Upper lobe of left lung (tissue), 6 donors: ENCODE results near the gene ASCC1. TPM values are rescaled to one million over a fixed set of nuclear protein-coding genes. Genes with fewer than 3 reads are reported as not detected.

Source experiments
- ATAC-seq, 2 donors: fragments of 200-7000 bp; cut with Tn5 transposase; one replicate each; pipeline ENCODE4 v1.9.1; 2022; ENCODE audit warnings: mild to moderate bottlenecking in 2 of 2, moderate library complexity in 2 of 2; ENCODE audit not compliant: low FRiP score in 2 of 2
- DNase-seq, 2 donors: peaks; one replicate each; pipeline ENCODE4 v3.0.0-alpha.2; 2019 to 2020
- H3K27ac ChIP-seq, 4 donors: fragments of 200-600 bp; sonication (generic); one replicate each; pipeline ENCODE4 v1.5.1; 2016 to 2019
- H3K27me3 ChIP-seq, 4 donors: fragments of 200-600 bp; sonication (generic); one replicate each; pipeline ENCODE4 v1.5.1; 2017 to 2019
- H3K36me3 ChIP-seq, 4 donors: fragments of 200-600 bp; sonication (generic); one replicate each; pipeline ENCODE4 v1.5.1; 2016 to 2019
- H3K4me1 ChIP-seq, 4 donors: fragments of 200-600 bp; sonication (generic); one replicate each; pipeline ENCODE4 v1.5.1; 2018 to 2019
- H3K4me3 ChIP-seq, 4 donors: fragments of 200-600 bp; sonication (generic); one replicate each; pipeline ENCODE4 v1.5.1; 2017 to 2019; ENCODE audit warnings: mild to moderate bottlenecking in 2 of 4, moderate library complexity in 1 of 4
- H3K9me3 ChIP-seq, 4 donors: fragments of 200-600 bp; sonication (generic); one replicate each; pipeline ENCODE4 v1.5.1; 2018 to 2019
- CTCF ChIP-seq, 6 experiments: fragments of 450-650 bp in 4 of 6; fragments of 200-600 bp in 2 of 6; sonication (generic) in 2 of 6; IDR thresholded peaks; one replicate each; pipeline ENCODE4 v1.5.1; 2016 to 2019; ENCODE audit warnings: antibody characterized with exemption in 6 of 6
- EP300 ChIP-seq, 4 donors: sonication (generic); formaldehyde crosslinking; IDR thresholded peaks; one replicate each; pipeline ENCODE4 v1.5.1; 2017; ENCODE audit warnings: antibody characterized with exemption in 4 of 4, control low read depth in 2 of 4
- POLR2A ChIP-seq, 4 donors: fragments of 450-650 bp; IDR thresholded peaks; one replicate each; pipeline ENCODE4 v1.5.1; 2016 to 2017; ENCODE audit warnings: antibody characterized with exemption in 4 of 4, mild to moderate bottlenecking in 2 of 4
- POLR2AphosphoS5 ChIP-seq, 2 donors: sonication (generic); formaldehyde crosslinking; IDR thresholded peaks; one replicate each; pipeline ENCODE4 v1.5.1; 2017; ENCODE audit warnings: antibody characterized with exemption in 2 of 2
- WGBS, 2 donors: methylation state at CpG; one replicate each; pipeline ENCODE4 v1.1.5; 2017 to 2018; 5-methylcytosine and 5-hydroxymethylcytosine counted together
- total RNA-seq, 6 donors: library from RNA; depleted of rRNA in 4 of 6; stranded (reverse); fragments of >200 nt in 4 of 6; gene quantifications; one replicate each; pipeline versions ENCODE4 v1.1.0 to v1.2.1, GENCODE V29; 2016 to 2021
- donor health status: DM: no; HTN: no; CAD: no; lungs with moderate emphysema.
- donor health status: DM: no; HTN: yes; CAD: no; lungs with severe emphysema.

Gene ASCC1
- total RNA-seq, 6 donors from 2014 or later = 20.4 to 40.7 (median 24.4) TPM

- ATAC-seq (no peak), DNase-seq (no peak)
- no peak overlapping the region for H3K27ac ChIP-seq
- peaks cover 0 to 77% (median 35%) of the 10 kb centered on the region in 4 donors for H3K36me3 ChIP-seq
- no peaks in the 10 kb centered on the region for H3K9me3 ChIP-seq
- no peak for TF ChIP-seq POLR2AphosphoS5 (IDR thresholded peaks at IDR 0.05)
- H3K4me3 ChIP-seq = no peak overlapping the region
- no peaks in the 10 kb centered on the region for H3K4me1 ChIP-seq
- no peaks in the 10 kb centered on the region for H3K27me3 ChIP-seq
- 92 to 93% methylated on average over 3 of the region's 3 CpGs for WGBS, 2 donors
Measured at GRCh38 chr10:72200883-72201282, 15.2 kb downstream of the ASCC1 start.

GRCh38 chr10:72194949-72195348 is 21.1 kb downstream of the ASCC1 start:
- Histone ChIP-seq H3K27ac (no peak overlapping the region), H3K36me3 (peaks cover 0 to 57% (median 16%) of the 10 kb centered on the region in 4 donors), H3K9me3 (no peaks in the 10 kb centered on the region), H3K27me3 (no peaks in the 10 kb centered on the region), H3K4me1 (no peaks in the 10 kb centered on the region), H3K4me3 (no peak overlapping the region)
- TF ChIP-seq EP300 (IDR thresholded peaks at IDR 0.05) (no peak), POLR2A (IDR thresholded peaks at IDR 0.05) (no peak), POLR2AphosphoS5 (IDR thresholded peaks at IDR 0.05) (no peak), CTCF (IDR thresholded peaks at IDR 0.05) (no peak)
- DNase-seq (no peak), ATAC-seq (no peak)
- WGBS, 2 donors = 87 to 93% methylated on average over 2 of the region's 2 CpGs

DNA sequence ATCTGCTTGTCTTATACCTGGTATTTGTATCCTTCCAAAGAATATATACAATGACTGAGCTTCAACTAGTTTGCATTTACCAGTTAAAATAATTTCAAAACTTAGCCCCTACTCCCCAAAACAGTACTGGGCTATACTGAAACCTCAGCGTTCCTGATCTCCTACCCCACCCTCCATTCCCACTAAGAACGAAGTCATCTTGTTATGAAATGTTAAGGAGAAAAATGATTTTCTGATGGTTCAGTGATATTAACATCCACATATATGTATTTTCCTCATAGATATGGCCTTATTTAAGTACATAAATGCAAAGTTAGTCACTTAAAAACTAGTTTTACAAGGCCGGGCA is 29.1 kb downstream of the ASCC1 start:
- peaks cover 0 to 19% (median 0%) of the 10 kb centered on the region in 4 donors for H3K36me3 ChIP-seq
- H3K4me1 ChIP-seq = peaks cover 4 to 11% (median 6%) of the 10 kb centered on the region in 4 donors
- H3K27ac ChIP-seq = peak overlapping the region; percentile 74 to 91 (median 81)
- no peak for TF ChIP-seq POLR2AphosphoS5 (IDR thresholded peaks at IDR 0.05)
- TF ChIP-seq POLR2A (IDR thresholded peaks at IDR 0.05) = no peak
- ATAC-seq (peak in 1 of 2 donors; percentile 59), DNase-seq (no peak)
- H3K9me3 ChIP-seq = no peaks in the 10 kb centered on the region
- H3K4me3 ChIP-seq = peak overlapping the region in 1 of 4 donors; percentile 1
- WGBS, 2 donors = 77 to 80% methylated on average over 3 of the region's 3 CpGs
- H3K27me3 ChIP-seq = no peaks in the 10 kb centered on the region

GRCh38 chr10:72186258-72186981 is 29.7 kb downstream of the ASCC1 start:
- Histone ChIP-seq H3K9me3 (no peaks in the 10 kb centered on the region), H3K27ac (peak overlapping the region; percentile 74 to 91 (median 81)), H3K27me3 (no peaks in the 10 kb centered on the region), H3K4me1 (peaks cover 4 to 11% (median 6%) of the 10 kb centered on the region in 4 donors), H3K36me3 (peaks cover 0 to 23% (median 0%) of the 10 kb centered on the region in 4 donors), H3K4me3 (peak overlapping the region in 1 of 4 donors; percentile 1)
- DNase-seq (peak in 1 of 2 donors; percentile 35), ATAC-seq (peak; percentile 72 to 97)
- TF ChIP-seq EP300 (IDR thresholded peaks at IDR 0.05) (peak in 2 of 4 donors; percentile 21 to 35), POLR2AphosphoS5 (IDR thresholded peaks at IDR 0.05) (peak in 1 of 2 donors; percentile 73), POLR2A (IDR thresholded peaks at IDR 0.05) (no peak)
- WGBS, 2 donors = 28 to 43% methylated on average over 7 of the region's 7 CpGs

- ATAC-seq = no peak
- Histone ChIP-seq H3K9me3 (no peaks in the 10 kb centered on the region), H3K36me3 (peaks cover 0 to 17% (median 0%) of the 10 kb centered on the region in 4 donors), H3K4me1 (peaks cover 4 to 11% (median 6%) of the 10 kb centered on the region in 4 donors), H3K4me3 (no peak overlapping the region), H3K27me3 (no peaks in the 10 kb centered on the region), H3K27ac (no peak overlapping the region)
- 89 to 99% methylated on average over 2 of the region's 2 CpGs for WGBS, 2 donors
- no peak for DNase-seq
- no peak for TF ChIP-seq POLR2A (IDR thresholded peaks at IDR 0.05)
- no peak for TF ChIP-seq EP300 (IDR thresholded peaks at IDR 0.05)
- no peak for TF ChIP-seq POLR2AphosphoS5 (IDR thresholded peaks at IDR 0.05)
- no peak for TF ChIP-seq CTCF (IDR thresholded peaks at IDR 0.05)
Measured at GRCh38 chr10:72184156-72184555, 31.9 kb downstream of the ASCC1 start.

DNA sequence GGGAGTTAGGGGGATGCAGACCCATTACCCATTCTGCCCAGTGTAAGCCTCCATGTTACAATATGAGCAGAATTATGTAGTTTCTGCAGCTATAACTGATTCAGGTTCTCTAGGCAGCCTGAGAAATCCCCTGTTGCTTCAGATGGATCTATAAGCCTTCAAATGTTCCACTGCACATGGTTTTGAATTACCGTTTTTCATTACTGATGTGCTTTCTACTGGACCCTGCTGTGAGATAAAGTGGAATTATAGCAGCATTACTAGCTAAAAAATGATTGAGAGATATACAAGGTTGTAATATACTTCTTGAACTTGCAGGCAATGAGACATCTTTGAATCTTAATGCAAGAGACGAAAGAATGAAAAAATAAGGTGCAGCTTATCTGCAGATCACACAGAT is 38.6 kb downstream of the ASCC1 start:
- DNase-seq (no peak), ATAC-seq (no peak)
- TF ChIP-seq POLR2A (IDR thresholded peaks at IDR 0.05) (no peak), CTCF (IDR thresholded peaks at IDR 0.05) (no peak), EP300 (IDR thresholded peaks at IDR 0.05) (no peak), POLR2AphosphoS5 (IDR thresholded peaks at IDR 0.05) (no peak)
- H3K9me3 ChIP-seq = no peaks in the 10 kb centered on the region
- H3K36me3 ChIP-seq = peaks cover 0 to 24% (median 2%) of the 10 kb centered on the region in 4 donors
- H3K4me1 ChIP-seq = peaks cover 0 to 12% (median 7%) of the 10 kb centered on the region in 4 donors
- 96 to 100% methylated on average over 2 of the region's 2 CpGs for WGBS, 2 donors
- no peaks in the 10 kb centered on the region for H3K27me3 ChIP-seq
- no peak overlapping the region for H3K27ac ChIP-seq
- H3K4me3 ChIP-seq = no peak overlapping the region
